HFF-Myc (cell line): Measurements from ENCODE around the gene PLN.

Source experiments
- DNase-seq: peaks from one replicate; pipeline ENCODE4 v3.0.0-alpha.2; 2011; ENCODE audit warnings: low read depth; ENCODE audit errors: extremely low read depth
- H3K4me3 ChIP-seq: replicated peaks from 2 replicates; pipeline ENCODE4 v1.5.1; 2011; ENCODE audit warnings: low read depth, mild to moderate bottlenecking, control low read depth, low read length
- TF ChIP-seq, protein P1 (sequence below): IDR thresholded peaks from 2 replicates; pipeline ENCODE4 v1.5.1; 2012; ENCODE audit warnings: mild to moderate bottlenecking, low read depth, low read length, control low read depth; ENCODE audit errors: missing control alignments

Gene PLN

DNA sequence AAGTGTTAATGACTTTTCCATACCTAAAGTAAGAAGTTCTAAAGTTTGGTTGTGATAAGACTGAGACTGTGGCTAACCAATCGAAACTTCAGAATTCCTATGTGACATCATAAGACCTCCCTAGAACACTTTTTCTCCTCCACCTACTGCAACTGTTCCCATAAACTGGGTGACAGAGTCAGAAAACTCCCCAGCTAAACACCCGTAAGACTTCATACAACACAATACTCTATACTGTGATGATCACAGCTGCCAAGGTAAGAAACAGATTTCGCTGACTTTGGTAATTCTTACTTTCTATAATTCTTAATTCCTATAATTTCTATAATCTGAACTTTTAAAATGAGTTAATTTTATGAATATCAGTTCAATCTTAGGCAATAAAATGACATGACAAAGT is at the start of gene PLN:
TSS of gene PLN (plus strand) at position 161 of the 400 bp plus-strand sequence. CDS start 10,626 bp downstream, outside the sequence.
- no peak within 1 kb of the TSS for H3K4me3 ChIP-seq
- no peak for DNase-seq
- TF ChIP-seq, protein P1, sequence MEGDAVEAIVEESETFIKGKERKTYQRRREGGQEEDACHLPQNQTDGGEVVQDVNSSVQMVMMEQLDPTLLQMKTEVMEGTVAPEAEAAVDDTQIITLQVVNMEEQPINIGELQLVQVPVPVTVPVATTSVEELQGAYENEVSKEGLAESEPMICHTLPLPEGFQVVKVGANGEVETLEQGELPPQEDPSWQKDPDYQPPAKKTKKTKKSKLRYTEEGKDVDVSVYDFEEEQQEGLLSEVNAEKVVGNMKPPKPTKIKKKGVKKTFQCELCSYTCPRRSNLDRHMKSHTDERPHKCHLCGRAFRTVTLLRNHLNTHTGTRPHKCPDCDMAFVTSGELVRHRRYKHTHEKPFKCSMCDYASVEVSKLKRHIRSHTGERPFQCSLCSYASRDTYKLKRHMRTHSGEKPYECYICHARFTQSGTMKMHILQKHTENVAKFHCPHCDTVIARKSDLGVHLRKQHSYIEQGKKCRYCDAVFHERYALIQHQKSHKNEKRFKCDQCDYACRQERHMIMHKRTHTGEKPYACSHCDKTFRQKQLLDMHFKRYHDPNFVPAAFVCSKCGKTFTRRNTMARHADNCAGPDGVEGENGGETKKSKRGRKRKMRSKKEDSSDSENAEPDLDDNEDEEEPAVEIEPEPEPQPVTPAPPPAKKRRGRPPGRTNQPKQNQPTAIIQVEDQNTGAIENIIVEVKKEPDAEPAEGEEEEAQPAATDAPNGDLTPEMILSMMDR, result no peak

- no peak overlapping the region for H3K4me3 ChIP-seq
- TF ChIP-seq, protein P1, result no peak
- DNase-seq, result no peak
These were observed 47.7 kb upstream of the PLN start for GRCh38 chr6:118500130-118501015.

DNA sequence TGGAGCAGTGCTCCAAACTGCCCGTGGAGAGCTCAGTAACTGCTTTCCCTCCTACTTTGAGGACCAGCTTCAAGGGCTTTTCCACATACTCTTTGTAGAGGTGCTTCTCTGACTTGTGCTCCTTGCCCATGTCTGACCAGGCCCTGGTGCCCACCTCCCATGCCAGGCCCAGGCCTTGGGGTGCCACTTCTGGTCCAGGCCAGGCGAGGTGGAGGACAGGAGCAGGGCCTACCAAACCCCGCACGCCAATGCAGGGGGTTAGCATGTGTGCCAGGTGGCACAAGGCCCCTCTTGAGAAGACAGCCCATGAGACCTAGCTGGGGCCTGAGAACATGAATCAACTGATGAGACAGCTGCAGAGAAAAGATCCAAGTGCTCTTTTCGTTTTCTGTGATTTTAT is 47.0 kb upstream of the PLN start:
- DNase-seq, result no peak
- H3K4me3 ChIP-seq, result no peak overlapping the region
- TF ChIP-seq, protein P1, result no peak

DNA sequence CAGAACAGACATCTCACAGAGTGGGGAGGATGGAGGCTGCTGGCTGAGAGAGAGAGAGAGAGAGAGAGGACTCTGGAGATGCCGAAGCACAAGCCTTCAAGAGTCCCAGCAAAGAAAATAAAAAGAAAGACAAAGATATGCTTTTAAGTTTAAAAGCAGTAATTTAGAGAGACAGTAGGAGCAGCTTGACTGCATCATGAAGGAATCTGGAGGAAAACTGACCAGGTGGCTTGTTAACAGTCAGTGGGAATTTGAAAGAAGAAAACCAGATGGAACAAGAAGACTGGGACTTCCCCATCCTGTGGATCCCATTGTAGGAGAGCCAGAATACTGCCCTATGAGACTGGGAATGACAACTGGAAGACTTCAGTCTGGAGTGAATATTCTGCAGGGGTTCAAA is 46.3 kb upstream of the PLN start:
- TF ChIP-seq, protein P1, result no peak
- H3K4me3 ChIP-seq, result no peak overlapping the region
- no peak for DNase-seq

GRCh38 chr6:118502169-118502568 is 45.9 kb upstream of the PLN start:
- H3K4me3 ChIP-seq, result no peak overlapping the region
- TF ChIP-seq, protein P1, result no peak
- no peak for DNase-seq

DNA sequence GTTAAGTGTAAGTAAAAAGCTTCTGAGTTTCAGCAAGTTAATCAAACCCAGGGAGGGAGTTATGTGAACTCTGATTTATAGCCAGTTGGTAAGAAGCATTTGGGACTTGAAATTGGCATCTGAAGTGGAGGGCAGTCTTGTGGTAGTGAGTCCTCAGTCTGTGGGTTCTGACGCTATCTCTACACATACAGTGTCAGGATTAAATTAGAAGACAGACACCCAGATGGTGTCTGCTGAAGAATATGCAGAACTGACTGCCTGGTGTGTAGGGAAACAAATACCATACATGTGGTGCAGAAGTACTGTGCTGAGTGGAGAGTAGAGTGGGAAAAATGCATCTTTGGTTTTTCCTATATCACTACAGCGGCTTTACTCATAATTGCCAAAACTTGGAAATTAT is 43.5 kb upstream of the PLN start:
- TF ChIP-seq, protein P1, result no peak
- no peak overlapping the region for H3K4me3 ChIP-seq
- no peak for DNase-seq

DNA sequence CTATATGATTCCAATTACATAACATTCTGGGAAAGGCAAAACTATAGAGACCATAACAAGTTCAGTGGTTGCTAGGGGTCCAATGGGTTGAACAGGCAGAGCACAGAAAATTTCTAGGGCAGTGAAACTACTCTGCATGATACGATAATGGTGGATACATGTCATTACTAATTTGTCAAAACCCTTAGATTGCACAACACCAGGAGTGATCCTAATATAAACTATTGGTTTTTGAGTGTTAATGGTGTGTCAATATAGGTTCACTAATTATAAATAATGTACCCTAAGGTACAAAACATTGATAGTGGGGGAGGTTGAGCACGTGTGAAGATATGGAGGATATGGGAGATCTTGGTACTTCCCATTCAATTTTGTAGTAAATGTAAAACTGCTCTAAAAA is 42.4 kb upstream of the PLN start:
- H3K4me3 ChIP-seq, result no peak overlapping the region
- no peak for DNase-seq
- TF ChIP-seq, protein P1, result no peak
